Measurements from ENCODE around the gene WFIKKN1.

DNA sequence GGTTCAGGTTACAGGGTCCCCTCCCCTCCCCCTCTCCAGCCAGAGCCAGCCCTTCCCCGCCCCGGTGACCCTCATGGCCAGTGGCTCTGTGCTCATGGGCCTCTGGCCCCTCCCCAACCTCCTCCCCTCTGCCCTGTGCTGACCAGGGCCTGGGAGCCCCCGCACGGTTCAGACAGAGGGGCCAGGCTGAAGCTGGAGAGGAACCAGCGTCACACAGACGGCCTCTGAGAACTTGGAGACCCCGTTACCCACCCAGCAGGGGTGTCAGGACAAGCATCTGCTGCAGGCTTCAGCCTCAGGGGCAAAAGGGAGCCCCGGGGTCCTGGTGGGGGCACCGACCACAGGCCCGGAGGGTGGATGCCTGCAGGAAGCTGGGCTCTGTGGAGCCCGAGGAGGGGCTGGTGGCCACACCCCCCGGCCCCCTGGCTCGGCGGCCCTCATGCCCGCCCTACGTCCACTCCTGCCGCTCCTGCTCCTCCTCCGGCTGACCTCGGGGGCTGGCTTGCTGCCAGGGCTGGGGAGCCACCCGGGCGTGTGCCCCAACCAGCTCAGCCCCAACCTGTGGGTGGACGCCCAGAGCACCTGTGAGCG is at the start of gene WFIKKN1:
- no peak for TF ChIP-seq EZH2phosphoT487 (IDR thresholded peaks at IDR 0.05; ENCODE audit: unreplicated experiment)
- TF ChIP-seq EZH2 (IDR thresholded peaks at IDR 0.05; ENCODE audit: low read depth, unreplicated experiment), result no peak
- TF ChIP-seq REST (IDR thresholded peaks at IDR 0.05; ENCODE audit: unreplicated experiment), result no peak
- TF ChIP-seq, protein P1, sequence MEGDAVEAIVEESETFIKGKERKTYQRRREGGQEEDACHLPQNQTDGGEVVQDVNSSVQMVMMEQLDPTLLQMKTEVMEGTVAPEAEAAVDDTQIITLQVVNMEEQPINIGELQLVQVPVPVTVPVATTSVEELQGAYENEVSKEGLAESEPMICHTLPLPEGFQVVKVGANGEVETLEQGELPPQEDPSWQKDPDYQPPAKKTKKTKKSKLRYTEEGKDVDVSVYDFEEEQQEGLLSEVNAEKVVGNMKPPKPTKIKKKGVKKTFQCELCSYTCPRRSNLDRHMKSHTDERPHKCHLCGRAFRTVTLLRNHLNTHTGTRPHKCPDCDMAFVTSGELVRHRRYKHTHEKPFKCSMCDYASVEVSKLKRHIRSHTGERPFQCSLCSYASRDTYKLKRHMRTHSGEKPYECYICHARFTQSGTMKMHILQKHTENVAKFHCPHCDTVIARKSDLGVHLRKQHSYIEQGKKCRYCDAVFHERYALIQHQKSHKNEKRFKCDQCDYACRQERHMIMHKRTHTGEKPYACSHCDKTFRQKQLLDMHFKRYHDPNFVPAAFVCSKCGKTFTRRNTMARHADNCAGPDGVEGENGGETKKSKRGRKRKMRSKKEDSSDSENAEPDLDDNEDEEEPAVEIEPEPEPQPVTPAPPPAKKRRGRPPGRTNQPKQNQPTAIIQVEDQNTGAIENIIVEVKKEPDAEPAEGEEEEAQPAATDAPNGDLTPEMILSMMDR (conservative IDR thresholded peaks at IDR 0.05; ENCODE audit: low read depth in 2 of 2), result no peak
- peak; percentile 63; the same call in 1 of the 2 replicates for TF ChIP-seq POLR2AphosphoS5 (IDR thresholded peaks at IDR 0.05; ENCODE audit: low read depth)
- no peak for TF ChIP-seq ZNF114 (CRISPR knock-in tag; IDR thresholded peaks at IDR 0.05)
- no peak for TF ChIP-seq CREB1 (CRISPR knock-in tag; IDR thresholded peaks at IDR 0.05; ENCODE audit: low read depth)
- no peak for TF ChIP-seq NANOG (IDR thresholded peaks at IDR 0.05; ENCODE audit: borderline replicate concordance)
- TF ChIP-seq, protein P2, sequence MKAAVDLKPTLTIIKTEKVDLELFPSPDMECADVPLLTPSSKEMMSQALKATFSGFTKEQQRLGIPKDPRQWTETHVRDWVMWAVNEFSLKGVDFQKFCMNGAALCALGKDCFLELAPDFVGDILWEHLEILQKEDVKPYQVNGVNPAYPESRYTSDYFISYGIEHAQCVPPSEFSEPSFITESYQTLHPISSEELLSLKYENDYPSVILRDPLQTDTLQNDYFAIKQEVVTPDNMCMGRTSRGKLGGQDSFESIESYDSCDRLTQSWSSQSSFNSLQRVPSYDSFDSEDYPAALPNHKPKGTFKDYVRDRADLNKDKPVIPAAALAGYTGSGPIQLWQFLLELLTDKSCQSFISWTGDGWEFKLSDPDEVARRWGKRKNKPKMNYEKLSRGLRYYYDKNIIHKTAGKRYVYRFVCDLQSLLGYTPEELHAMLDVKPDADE (IDR thresholded peaks at IDR 0.05), result no peak
- no peak for TF ChIP-seq JUNB (IDR thresholded peaks at IDR 0.05; ENCODE audit: unreplicated experiment)
- TF ChIP-seq ZNF462 (CRISPR knock-in tag; IDR thresholded peaks at IDR 0.05), result no peak

All from GM23338 (cell line).